Stimulated activated naive B cell treated with anti-CD40 and anti-IgM and Interleukin-4, amounts not matched to agents 10 μg/mL and 1 μg/mL and 100 μg/mL, for 72 hours (primary cell): Measurements from ENCODE around the gene ADAMTS17.

Source experiments
- ATAC-seq, 2 donors: fragments of 150-1000 bp; cut with Tn5 transposase; replicated peaks; 2 replicates each; pipeline ENCODE4 v1.10.0; 2021; ENCODE audit warnings: moderate library complexity in 1 of 2
- DNase-seq: peaks from one replicate; pipeline ENCODE4 v3.0.0; 2021
- H3K27ac Mint-ChIP-seq: one replicate; pipeline ENCODE4 v1.8.0; 2022; ENCODE audit warnings: mild to moderate bottlenecking, mixed read lengths
- H3K27me3 Mint-ChIP-seq, 2 donors: one replicate each; pipeline ENCODE4 v1.8.0; 2022; ENCODE audit warnings: mixed read lengths in 2 of 2
- H3K36me3 Mint-ChIP-seq, 2 donors: one replicate each; pipeline ENCODE4 v1.8.0; 2022; ENCODE audit warnings: mixed read lengths in 2 of 2, mild to moderate bottlenecking in 1 of 2
- H3K4me1 Mint-ChIP-seq, 2 donors: one replicate each; pipeline ENCODE4 v1.8.0; 2022; ENCODE audit warnings: mixed read lengths in 2 of 2, mild to moderate bottlenecking in 1 of 2
- H3K4me3 Mint-ChIP-seq, 2 donors: one replicate each; pipeline ENCODE4 v1.8.0; 2022; ENCODE audit warnings: mild to moderate bottlenecking in 2 of 2, mixed read lengths in 2 of 2, moderate library complexity in 1 of 2
- H3K9me3 Mint-ChIP-seq, 2 donors: one replicate each; pipeline ENCODE4 v1.8.0; 2022; ENCODE audit warnings: mixed read lengths in 2 of 2, mild to moderate bottlenecking in 1 of 2

Gene ADAMTS17

GRCh38 chr15:100309109-100310040 is 32.4 kb downstream of the ADAMTS17 start:
- Mint-ChIP-seq H3K27me3 (peaks cover 5 to 17% of the 10 kb centered on the region in 2 donors), H3K36me3 (no peaks in the 10 kb centered on the region), H3K27ac (peak overlapping the region; percentile 65), H3K4me1 (no peaks in the 10 kb centered on the region), H3K9me3 (no peaks in the 10 kb centered on the region), H3K4me3 (no peak overlapping the region)
- DNase-seq (no peak), ATAC-seq (no peak)

GRCh38 chr15:100308608-100309007 is 33.2 kb downstream of the ADAMTS17 start:
- Mint-ChIP-seq H3K27me3 (peaks cover 5 to 17% of the 10 kb centered on the region in 2 donors), H3K4me3 (no peak overlapping the region), H3K4me1 (no peaks in the 10 kb centered on the region), H3K36me3 (no peaks in the 10 kb centered on the region), H3K27ac (no peak overlapping the region), H3K9me3 (peaks cover 0 to 2% of the 10 kb centered on the region in 2 donors)
- ATAC-seq (no peak), DNase-seq (no peak)

DNA sequence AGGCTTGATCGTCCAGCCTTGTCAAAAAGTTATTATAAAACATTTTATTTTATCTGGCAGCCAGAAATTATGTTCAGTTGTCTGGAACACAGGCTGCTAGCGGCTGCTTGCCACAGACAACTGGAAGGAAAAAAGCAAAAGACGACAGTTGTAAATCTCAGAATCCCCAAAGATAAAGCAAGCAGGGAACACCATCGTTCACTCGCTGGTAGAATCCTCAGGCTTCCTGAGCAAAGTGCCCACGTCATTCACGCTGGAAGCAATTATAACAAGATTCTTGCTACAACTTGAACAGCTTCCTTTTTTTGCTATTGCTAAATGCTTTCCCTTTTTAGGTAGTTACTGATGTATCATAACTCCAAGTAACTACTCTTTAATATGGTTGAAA is 33.6 kb downstream of the ADAMTS17 start:
- H3K27me3 Mint-ChIP-seq: peaks cover 5 to 17% of the 10 kb centered on the region in 2 donors
- no peaks in the 10 kb centered on the region for H3K4me1 Mint-ChIP-seq
- H3K27ac Mint-ChIP-seq: no peak overlapping the region
- no peaks in the 10 kb centered on the region for H3K36me3 Mint-ChIP-seq
- H3K4me3 Mint-ChIP-seq: no peak overlapping the region
- DNase-seq: no peak
- no peak for ATAC-seq
- H3K9me3 Mint-ChIP-seq: peaks cover 0 to 2% of the 10 kb centered on the region in 2 donors

DNA sequence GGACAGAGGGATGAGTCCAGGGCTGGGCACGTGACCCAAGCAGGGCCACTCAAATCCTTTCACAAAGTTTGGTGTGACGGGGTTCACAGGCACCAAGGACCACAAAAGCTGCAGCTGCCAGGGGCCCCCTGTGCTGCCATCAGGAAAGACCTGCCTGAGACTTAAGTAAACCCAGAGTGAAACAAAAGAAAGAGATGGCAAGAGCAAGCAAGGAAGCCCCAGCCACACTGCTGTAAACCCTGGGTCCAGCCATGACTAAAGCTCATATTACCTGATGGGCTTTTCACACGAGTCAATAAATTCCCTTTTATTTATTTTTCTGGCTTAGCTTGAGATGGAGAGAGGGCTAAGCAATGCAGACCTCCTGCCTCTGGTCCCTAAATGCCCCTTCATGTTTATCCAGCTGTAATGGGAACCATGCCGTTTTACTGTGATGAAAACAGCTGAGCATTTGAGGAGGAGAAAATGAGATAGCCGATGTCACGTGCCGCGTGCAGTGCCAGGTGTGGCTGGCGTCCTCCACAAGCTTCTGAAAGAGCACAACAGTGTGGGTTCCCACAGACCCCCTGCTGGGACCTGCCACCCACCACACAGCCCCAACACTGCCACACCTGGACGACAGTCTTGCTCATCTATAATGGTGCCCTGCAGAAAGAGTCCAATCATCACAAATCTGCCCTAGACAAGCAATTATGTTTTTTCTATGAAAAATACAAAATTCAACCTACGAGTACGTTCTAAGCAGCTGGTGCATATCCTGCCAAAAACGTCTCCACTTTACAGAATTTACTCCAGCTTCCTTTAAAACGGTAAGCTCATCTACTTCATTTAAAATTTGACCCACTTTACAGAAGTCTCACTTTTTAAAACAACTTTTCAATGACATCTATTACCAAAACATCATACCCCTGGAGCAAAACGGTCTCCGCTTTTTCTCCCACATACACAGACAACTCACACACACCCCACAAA is 34.2 kb downstream of the ADAMTS17 start:
- no peak overlapping the region for H3K4me3 Mint-ChIP-seq
- DNase-seq (no peak), ATAC-seq (no peak)
- no peaks in the 10 kb centered on the region for H3K4me1 Mint-ChIP-seq
- no peaks in the 10 kb centered on the region for H3K36me3 Mint-ChIP-seq
- H3K27me3 Mint-ChIP-seq: peaks cover 5 to 17% of the 10 kb centered on the region in 2 donors
- peaks cover 0 to 2% of the 10 kb centered on the region in 2 donors for H3K9me3 Mint-ChIP-seq
- H3K27ac Mint-ChIP-seq: no peak overlapping the region

GRCh38 chr15:100306098-100306497 is 35.7 kb downstream of the ADAMTS17 start:
- peaks cover 5 to 7% of the 10 kb centered on the region in 2 donors for H3K27me3 Mint-ChIP-seq
- no peaks in the 10 kb centered on the region for H3K36me3 Mint-ChIP-seq
- ATAC-seq (no peak), DNase-seq (no peak)
- H3K4me3 Mint-ChIP-seq: no peak overlapping the region
- H3K27ac Mint-ChIP-seq: no peak overlapping the region
- no peaks in the 10 kb centered on the region for H3K4me1 Mint-ChIP-seq
- peaks cover 0 to 7% of the 10 kb centered on the region in 2 donors for H3K9me3 Mint-ChIP-seq

- H3K4me3 Mint-ChIP-seq: no peak overlapping the region
- H3K27me3 Mint-ChIP-seq: no peaks in the 10 kb centered on the region
- ATAC-seq (no peak), DNase-seq (no peak)
- no peak overlapping the region for H3K27ac Mint-ChIP-seq
- peaks cover 4 to 19% of the 10 kb centered on the region in 2 donors for H3K9me3 Mint-ChIP-seq
- H3K4me1 Mint-ChIP-seq: no peaks in the 10 kb centered on the region
- no peaks in the 10 kb centered on the region for H3K36me3 Mint-ChIP-seq
Measured at GRCh38 chr15:100301910-100302431, 39.8 kb downstream of the ADAMTS17 start.

DNA sequence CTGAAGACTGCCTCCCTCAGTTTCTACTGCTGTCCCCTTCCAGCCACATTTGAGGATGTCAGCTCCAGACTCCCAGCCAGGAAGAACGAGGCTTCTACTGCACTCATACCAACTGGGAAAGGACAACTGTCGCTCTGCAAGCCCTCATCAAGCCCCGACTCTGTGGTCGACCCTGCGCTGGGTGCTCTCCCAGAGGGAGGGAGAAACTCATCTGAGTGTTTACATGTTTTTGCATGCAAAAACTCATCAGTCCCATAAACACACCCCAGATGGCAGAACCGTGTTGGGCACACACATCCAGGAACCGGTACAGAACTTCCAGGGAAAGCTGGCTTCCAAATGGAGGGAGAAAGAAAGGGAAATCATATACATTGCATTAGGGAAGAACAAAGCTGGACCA is 43.5 kb downstream of the ADAMTS17 start:
- ATAC-seq: no peak
- Mint-ChIP-seq H3K4me3 (no peak overlapping the region), H3K27me3 (no peaks in the 10 kb centered on the region), H3K9me3 (peaks cover 10 to 21% of the 10 kb centered on the region in 2 donors), H3K4me1 (no peaks in the 10 kb centered on the region), H3K36me3 (no peaks in the 10 kb centered on the region), H3K27ac (no peak overlapping the region)
- no peak for DNase-seq

GRCh38 chr15:100297812-100298211 is 44.0 kb downstream of the ADAMTS17 start:
- no peak overlapping the region for H3K27ac Mint-ChIP-seq
- no peaks in the 10 kb centered on the region for H3K27me3 Mint-ChIP-seq
- peaks cover 10 to 21% of the 10 kb centered on the region in 2 donors for H3K9me3 Mint-ChIP-seq
- DNase-seq (no peak), ATAC-seq (no peak)
- H3K36me3 Mint-ChIP-seq: no peaks in the 10 kb centered on the region
- no peaks in the 10 kb centered on the region for H3K4me1 Mint-ChIP-seq
- no peak overlapping the region for H3K4me3 Mint-ChIP-seq

DNA sequence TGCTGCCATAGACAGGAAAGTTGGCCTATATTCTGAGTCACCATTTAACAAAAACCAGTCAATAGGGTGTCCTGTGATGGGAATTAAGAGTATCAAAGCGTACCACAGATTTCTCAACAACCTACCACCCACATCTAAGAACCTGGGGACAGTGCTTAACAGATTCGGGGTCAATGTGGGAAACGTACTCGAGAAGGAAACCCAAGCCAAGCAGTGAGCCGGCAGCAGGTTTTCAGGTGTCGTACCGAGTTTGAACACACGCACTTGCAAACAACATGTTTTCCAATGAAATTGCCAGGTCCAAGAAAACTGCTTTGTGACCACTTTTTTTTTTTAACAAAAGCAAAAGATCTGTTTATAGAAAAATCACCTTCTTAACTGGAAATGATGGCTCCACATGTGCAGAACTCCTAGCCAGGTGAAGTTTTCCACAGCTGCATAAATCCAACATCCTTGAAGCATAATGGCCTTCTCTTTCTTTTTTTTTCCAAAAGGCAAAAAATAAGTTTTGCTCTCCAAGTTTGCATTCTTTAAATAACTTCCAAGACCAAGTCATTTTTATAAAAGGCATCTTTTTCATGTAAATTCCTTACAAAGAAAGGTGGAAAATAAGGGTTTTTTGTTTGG is 45.7 kb downstream of the ADAMTS17 start:
- no peak for DNase-seq
- Mint-ChIP-seq H3K4me1 (no peaks in the 10 kb centered on the region), H3K9me3 (peaks cover 15 to 17% of the 10 kb centered on the region in 2 donors), H3K27ac (no peak overlapping the region), H3K36me3 (no peaks in the 10 kb centered on the region), H3K4me3 (no peak overlapping the region), H3K27me3 (no peaks in the 10 kb centered on the region)
- ATAC-seq: no peak

DNA sequence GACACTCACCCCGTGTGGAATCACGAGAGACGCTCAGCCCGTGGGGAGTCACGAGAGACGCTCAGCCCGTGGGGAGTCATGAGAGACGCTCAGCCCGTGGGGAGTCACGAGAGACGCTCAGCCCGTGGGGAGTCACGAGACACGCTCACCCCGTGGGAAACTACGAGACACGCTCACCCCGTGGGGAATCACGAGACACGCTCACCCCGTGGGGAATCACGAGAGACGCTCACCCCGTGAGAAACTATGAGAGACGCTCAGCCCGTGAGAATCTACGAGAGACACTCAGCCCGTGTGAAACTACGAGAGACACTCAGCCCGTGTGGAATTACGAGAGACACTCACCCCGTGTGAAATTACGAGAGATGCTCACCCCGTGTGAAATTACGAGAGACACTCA is 49.8 kb downstream of the ADAMTS17 start:
- ATAC-seq: no peak
- Mint-ChIP-seq H3K4me1 (no peaks in the 10 kb centered on the region), H3K27me3 (no peaks in the 10 kb centered on the region), H3K4me3 (no peak overlapping the region), H3K36me3 (no peaks in the 10 kb centered on the region), H3K27ac (no peak overlapping the region), H3K9me3 (peaks cover 10 to 24% of the 10 kb centered on the region in 2 donors)
- DNase-seq: no peak

DNA sequence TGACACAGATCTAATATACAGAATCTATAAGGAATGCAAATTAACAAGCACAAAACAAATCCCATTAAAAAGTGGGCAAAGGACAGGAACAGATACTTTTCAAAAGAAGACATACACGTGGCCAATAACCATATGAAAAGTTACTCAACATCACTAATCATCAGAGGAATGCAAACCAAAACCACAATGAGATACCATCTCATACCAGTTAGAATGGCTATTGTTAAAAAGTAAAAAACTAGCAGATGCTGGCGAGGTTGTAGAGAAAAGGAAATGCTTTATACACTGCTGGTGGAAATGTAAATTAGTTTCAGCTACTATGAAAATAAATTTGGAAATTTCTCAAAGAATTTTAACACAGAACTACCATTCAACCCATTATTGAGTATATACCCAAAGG is 50.7 kb downstream of the ADAMTS17 start:
- no peaks in the 10 kb centered on the region for H3K36me3 Mint-ChIP-seq
- H3K27me3 Mint-ChIP-seq: peaks cover 0 to 1% of the 10 kb centered on the region in 2 donors
- DNase-seq: no peak
- H3K4me1 Mint-ChIP-seq: no peaks in the 10 kb centered on the region
- no peak overlapping the region for H3K4me3 Mint-ChIP-seq
- no peak overlapping the region for H3K27ac Mint-ChIP-seq
- peaks cover 12 to 26% of the 10 kb centered on the region in 2 donors for H3K9me3 Mint-ChIP-seq
- ATAC-seq: no peak

- DNase-seq (no peak), ATAC-seq (no peak)
- no peaks in the 10 kb centered on the region for H3K4me1 Mint-ChIP-seq
- no peak overlapping the region for H3K27ac Mint-ChIP-seq
- no peak overlapping the region for H3K4me3 Mint-ChIP-seq
- peaks cover 6 to 17% of the 10 kb centered on the region in 2 donors for H3K9me3 Mint-ChIP-seq
- H3K36me3 Mint-ChIP-seq: no peaks in the 10 kb centered on the region
- H3K27me3 Mint-ChIP-seq: peaks cover 0 to 4% of the 10 kb centered on the region in 2 donors
Measured at GRCh38 chr15:100285641-100286295, 56.0 kb downstream of the ADAMTS17 start.

GRCh38 chr15:100284701-100285100 is 57.1 kb downstream of the ADAMTS17 start:
- DNase-seq: no peak
- no peak for ATAC-seq
- H3K36me3 Mint-ChIP-seq: no peaks in the 10 kb centered on the region

More at GRCh38 chr15:100284701-100285100, 57.1 kb downstream of the ADAMTS17 start:
- H3K4me3 Mint-ChIP-seq: no peak overlapping the region
- no peak overlapping the region for H3K27ac Mint-ChIP-seq
- peaks cover 6 to 17% of the 10 kb centered on the region in 2 donors for H3K9me3 Mint-ChIP-seq
- no peaks in the 10 kb centered on the region for H3K4me1 Mint-ChIP-seq
- H3K27me3 Mint-ChIP-seq: peaks cover 4 to 8% of the 10 kb centered on the region in 2 donors
